SH-SY5Y (cell line): ENCODE data around the gene RASL10B.

Experiments used
- GATA2 ChIP-seq: IDR thresholded peaks from 2 replicates; pipeline ENCODE4 v1.6.1; 2011; ENCODE audit warnings: mild to moderate bottlenecking, low read depth, low read length
- GATA3 ChIP-seq: IDR thresholded peaks from 2 replicates; pipeline ENCODE4 v1.6.1; 2011; ENCODE audit warnings: low read depth, mild to moderate bottlenecking, low read length, moderate library complexity

Gene RASL10B

DNA sequence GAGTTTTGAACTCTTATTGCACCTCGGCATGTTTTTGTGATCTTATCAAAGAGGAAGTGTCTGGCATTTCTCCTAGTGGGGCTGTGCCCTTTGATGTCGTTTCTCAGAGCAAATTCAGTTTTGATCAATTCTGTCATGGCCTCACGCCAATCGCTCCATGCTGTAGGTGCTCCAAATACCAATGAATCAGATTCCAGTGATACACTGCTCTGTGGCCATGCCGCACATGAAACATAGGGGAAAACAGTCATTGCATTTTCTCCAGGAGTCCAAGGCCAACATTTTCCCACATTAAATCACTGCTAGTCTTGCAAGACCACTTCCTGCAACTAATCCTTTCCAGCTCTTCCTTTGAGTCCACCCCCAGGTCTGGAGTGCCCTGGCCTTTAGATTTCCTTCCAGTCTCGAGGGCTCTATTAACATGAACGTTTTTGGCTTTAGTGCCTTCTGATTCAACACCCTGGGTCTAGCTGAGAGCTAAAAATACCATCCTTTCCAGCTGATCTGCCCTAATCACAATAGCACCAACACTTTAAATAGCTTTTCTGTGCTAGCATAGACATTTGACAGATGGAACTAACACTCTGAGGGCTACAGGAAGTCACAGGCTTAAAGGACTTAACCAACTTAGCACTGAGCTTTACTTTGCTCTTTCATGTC, 18.2 kb upstream of the RASL10B start:
- TF ChIP-seq GATA3 (no peak), GATA2 (peak; percentile 57; the same call in 1 of the 2 replicates)

DNA sequence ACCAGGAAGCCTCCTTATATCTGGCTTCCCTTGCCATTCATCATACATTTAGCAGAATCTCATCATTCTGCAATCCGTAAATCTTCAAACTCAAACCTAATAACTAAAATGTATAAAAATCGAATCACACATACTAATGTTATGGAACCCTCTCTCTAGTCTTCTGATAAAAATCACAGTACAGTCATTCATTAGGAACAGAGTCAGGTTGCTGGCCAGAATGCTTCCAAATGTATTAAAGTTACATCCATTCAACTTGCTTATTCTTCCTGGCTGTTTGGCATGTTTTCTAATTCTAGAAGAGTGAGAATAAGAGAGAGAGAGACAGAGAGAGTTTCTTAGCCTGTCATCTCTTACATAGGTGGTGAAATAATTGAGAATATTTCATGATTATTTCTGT, 16.5 kb upstream of the RASL10B start:
- TF ChIP-seq GATA3 (0 out of 2 replicates have a peak, but pooled peaks have one; percentile 23), GATA2 (no peak)

DNA sequence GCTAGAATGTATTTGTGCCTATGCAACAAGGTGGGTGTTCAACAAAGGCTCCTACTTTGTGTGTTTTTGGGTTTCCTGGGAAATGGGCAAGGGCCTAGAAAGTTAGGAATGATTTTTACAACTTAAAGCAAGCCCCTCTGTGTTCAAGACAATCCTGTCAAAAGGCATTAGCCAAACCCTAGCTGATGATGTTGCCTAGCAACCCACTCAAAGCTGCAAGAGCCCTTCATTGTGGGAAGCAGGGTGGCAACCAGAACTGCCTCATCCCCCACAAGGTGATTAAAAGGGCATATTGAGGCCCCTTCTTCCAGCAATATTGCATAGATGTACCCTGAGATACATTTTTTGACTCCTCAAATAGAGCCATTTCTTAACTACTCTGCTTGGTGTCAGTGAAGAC, 16.0 kb upstream of the RASL10B start:
- TF ChIP-seq GATA3, result no peak
- TF ChIP-seq GATA2, result no peak

DNA sequence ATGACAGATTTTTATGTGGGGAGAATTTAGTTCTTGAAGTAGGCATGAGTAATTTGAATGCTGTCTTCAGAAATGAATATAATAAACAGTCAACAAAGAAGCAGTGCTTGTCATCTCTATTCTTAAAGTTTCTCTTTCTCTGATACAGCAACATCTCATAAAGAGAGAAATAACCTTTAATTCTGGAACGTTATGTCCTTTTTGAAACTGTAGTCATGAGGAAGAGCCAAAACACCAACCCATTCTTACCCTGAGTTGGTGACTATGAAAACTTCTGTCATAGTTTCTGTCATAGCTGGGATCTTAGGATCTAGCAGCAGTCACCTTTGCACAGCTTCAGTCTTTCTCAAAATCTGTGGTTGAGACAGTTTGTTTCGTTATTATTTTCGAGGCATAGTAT, 15.3 kb upstream of the RASL10B start:
- no peak for TF ChIP-seq GATA2
- no peak for TF ChIP-seq GATA3

DNA sequence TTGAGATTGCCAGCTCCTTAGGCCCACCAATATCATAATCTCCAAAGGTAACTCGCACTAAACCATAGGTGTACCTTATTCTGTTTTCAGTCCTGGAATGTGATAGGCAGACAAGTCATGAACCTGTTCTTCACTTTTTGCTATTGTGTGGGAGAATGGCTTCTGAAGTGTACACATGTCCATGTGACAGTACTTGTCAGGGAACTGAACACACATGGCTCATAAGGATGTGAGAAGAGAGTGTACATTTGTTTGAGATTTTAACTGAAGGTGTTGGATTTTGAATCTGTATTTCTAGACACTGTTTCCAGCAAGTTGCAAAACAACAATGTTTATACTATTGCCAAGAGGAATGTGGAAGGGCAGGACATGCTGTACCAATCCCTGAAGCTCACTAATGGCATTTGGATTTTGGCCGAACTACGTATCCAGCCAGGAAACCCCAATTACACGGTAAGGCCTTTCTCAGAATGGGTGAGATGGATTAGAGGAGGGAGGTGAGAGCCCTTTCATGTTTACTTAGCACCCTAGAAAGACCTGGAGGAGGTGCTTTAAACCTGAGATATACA, 14.5 kb upstream of the RASL10B start:
- TF ChIP-seq GATA2, result no peak
- TF ChIP-seq GATA3, result no peak

DNA sequence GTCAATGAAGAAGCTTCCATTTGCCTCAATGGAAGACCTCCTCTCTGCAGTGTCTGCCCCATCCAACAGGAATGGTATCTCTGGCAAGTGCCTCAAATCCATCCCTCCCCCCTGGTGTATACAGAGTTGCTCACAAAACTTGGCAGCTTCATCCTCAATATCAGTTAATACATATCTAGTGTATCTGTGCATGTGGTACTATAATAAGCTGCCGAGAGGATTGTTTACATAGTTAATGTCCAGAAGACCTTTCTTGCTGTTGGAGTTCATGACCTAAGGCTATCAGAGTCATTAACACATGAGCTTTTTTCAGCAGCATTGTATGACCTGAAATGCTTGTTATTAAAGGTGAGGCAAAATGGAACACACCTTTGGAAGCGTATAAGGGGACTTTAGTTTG, 14.0 kb upstream of the RASL10B start:
- TF ChIP-seq GATA2 (no peak), GATA3 (no peak)

DNA sequence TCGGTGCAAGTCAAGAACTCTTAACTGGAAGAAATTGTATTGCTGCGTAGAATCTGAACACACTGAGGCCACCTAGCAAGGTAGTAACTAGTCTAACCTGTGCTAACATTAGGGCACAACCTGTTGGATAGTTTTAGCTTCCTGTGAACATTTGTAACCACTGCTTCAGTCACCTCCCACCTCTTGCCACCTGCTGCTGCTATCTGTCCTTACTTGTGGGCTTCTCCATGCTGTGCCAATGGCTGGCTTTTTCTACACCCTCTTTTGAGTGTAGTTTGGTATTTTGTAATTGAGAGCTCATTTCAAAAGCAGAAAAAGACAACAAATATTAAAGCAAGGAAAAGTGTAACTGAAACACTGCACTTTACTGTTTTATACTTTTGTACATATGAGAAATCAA, 7.7 kb upstream of the RASL10B start:
- TF ChIP-seq GATA2 (no peak), GATA3 (no peak)

DNA sequence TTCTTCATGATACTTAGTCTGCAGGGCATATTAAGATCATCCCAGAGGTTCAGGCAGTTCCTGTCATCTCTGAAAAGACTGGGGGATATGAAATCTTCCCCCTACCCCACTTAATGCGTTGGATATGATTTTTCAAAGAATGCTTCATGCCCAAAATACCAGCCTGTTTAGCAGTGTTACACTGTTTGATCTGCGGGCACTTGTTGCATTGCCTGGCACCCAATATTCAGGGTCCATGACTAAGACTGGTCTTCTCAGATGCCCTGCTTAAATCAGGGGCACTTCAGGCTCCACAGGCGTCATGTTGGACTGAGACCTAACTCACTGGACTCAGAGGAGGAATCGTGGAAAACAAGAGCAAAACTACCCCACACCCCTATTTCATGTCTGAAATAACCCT, 6.4 kb upstream of the RASL10B start:
- TF ChIP-seq GATA2, result no peak
- no peak for TF ChIP-seq GATA3

DNA sequence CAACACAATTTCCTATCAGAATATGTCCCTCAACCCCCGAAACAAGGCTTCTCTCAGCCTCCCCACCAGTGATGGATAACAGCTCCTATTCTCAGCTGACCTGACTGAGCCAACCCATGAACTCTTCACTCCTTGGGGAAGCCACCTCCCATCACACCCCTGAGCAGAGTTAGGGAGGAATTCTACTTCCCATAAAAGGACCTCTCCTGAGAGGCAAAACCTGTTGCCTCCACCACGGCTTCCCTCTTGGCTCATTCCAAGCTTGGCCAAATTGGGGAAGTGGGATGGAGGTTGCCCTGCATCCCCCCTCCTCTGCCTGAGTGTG, 5.7 kb upstream of the RASL10B start:
- no peak for TF ChIP-seq GATA2
- no peak for TF ChIP-seq GATA3

DNA sequence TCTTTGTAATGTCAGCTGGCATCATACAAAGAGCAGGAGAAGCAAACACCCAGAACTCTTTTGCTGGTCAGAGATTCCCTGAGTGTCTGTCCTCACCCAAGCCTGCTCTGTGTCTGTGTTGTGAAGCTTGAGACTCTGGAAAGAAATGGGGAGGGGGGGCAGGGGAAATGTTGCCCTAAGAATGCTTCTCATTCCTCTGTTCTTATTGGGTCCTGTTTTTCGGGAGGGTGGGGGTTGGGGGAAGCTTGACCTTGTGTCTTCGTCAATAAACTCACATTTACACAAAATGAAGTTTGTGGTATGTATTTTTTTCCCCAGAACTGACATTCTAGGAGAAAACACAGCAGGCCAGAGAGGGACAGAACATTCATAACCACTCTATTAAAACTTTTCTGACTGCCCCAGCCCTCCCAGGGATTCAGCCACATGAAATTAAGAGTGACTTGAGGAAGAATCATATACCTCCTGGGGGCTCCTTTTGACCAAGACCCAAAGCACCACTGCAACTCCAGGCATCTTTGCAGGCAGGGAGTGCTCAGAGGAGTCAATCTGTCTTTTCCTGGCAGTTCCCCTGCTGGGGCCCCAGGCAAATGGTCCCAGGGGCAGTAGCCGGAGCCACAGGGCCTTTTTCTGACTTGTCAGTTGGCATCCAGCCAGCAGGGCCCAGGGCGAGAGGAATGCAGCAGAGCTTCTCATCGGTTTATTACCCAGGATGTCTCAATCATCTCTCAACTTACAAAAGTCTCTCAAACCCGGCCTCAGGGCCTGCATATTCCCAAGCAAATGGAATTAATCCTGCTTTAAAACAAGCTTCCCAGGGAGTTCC, 5.1 kb upstream of the RASL10B start:
- no peak for TF ChIP-seq GATA3

DNA sequence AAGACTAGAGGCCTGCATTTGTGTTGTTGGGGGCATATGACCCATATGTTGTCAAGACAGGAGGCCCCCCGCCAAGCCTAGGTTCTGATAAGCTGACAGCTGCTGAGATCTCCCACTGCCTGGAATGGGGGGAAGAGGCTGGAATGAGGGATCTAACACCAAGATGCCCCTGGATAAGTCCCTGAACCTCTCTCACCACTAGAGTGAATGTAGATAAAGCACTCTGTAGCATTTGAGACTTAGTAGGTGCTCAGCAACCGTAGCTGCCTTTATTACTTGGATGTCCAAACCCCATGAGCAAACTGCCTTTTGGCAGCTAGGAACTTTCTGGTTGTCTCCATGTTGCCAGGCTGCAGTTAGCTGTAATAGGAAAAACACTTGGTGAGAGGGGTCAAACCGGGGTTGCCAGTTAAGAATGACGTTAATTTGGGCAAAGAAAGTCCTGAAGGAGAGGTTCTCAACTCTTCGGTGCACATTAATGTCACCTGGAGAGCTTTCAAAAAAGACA, 4.4 kb upstream of the RASL10B start:
- TF ChIP-seq GATA3, result no peak
- no peak for TF ChIP-seq GATA2

DNA sequence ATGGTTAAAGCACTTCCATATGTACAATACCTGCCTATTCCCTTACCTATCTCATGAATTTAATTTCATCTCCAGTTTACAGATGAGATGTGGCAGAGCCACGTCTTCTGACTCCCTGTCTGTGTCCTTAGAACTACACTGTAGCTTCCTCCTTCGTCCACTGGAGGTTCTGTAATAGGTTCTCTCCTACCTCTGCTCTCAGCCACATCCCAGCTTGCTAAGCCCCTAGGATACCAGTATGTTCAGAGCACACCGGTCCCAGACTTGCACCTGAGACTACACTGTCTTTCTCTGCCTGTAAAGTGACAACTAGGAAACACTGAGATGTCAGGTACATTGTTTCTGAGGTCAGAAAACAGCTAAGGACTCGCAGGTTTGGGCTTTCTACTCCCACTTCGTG, 3.8 kb upstream of the RASL10B start:
- no peak for TF ChIP-seq GATA3
- no peak for TF ChIP-seq GATA2

DNA sequence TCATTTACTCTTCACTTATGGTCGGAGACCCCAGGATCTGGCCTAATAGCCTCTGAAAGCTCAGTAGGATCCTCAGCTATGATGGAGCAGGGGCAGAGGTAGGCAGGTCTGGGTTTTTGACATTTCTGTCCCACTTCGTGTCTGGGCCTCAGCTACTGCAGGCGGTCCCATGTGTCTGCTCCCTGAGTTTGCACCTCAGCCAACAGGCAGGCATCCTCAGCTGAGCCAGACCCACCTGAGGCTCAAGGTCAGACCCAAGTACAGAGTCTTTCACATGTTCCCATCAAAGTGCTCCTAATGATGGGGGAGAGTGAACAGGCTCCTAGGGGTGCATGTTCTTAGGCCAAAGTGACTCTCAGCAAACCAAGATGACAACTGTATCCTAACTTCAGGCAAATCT, 2.9 kb upstream of the RASL10B start:
- no peak for TF ChIP-seq GATA3
- TF ChIP-seq GATA2, result no peak

DNA sequence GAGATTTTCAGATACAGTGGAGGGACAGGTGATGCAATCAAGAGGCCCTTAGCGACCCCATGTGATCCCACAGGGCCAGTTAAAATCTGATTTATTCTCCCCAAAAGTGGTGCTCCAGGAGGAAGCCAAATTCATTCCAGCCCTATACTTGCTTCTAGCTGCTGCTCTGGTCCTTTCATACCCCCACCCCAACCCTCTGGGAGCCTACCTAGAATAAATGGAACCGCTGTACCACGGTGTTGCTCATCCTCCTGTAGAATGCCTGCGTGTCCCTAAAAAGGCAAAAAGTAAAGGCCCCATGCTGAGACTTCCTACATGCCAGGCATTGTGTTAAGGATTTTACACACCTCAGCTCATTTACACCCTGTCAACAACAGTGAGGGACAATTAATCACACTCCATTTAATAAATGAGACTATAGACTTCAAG, 2.0 kb upstream of the RASL10B start:
- TF ChIP-seq GATA3 (no peak), GATA2 (no peak)

DNA sequence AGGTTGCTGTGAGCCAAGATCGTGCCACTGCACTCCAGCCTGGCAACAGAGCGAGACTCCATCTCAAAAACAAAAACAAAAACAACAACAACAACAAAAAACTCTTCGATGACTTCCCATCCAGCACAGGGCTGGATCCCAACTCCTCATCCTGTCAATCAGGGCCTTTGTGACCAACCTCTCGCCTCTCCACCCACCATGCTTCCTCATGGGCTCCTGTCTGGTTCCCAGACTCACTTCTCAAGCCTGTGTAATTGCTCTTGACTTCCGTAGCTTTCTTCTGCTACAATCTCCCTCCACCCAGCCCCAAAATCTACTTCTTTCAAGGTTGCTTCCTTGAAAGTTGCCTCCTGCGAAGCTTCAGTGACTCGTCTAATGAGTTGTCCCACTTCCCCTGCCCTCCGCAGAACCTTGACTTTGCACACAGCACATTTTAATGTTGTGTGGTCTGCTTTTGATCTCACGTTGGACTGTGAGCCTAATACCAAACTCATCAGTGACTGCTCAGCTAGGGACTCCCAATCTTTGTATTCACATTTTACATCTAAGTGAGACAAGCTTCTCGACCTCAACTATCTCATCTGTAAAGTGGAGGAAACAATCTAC, 936 bp upstream of the RASL10B start:
- no peak for TF ChIP-seq GATA2
- TF ChIP-seq GATA3, result no peak
